HEK293 (cell line): Measurements from ENCODE around the gene TTC39A.

Experiments used
- YY1 ChIP-seq: fragments of 450-650 bp; formaldehyde crosslinking; IDR thresholded peaks from 2 replicates; pipeline ENCODE4 v1.5.1; 2018; ENCODE audit warnings: missing biosample characterization, missing genetic modification characterization
- ZNF48 ChIP-seq: fragments of 450-650 bp; formaldehyde crosslinking; IDR thresholded peaks from 2 replicates; pipeline ENCODE4 v1.5.1; 2016; ENCODE audit warnings: missing biosample characterization, missing genetic modification characterization
- ZNF558 ChIP-seq: fragments of 450-650 bp; formaldehyde crosslinking; IDR thresholded peaks from 2 replicates; pipeline ENCODE4 v1.5.1; 2016; ENCODE audit warnings: missing biosample characterization, missing genetic modification characterization

DNA sequence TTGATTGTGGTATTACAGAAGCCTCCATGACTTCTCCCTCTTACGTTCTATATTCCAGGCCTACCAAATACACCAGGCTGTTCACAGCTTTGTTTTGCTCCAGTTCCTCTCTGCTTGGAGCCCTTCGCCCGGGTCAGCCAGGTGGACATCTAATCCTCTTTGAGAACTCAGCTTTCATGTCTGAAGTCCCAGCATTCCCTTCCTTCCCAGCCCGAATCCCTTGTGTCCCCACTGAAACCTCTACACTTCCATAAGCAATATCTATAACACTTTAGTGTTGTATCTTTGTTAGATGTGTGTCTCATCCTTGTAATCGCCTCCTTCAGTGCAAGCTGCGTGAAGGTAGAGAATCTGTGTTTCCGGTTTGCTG is 92.3 kb downstream of the TTC39A start:
- TF ChIP-seq ZNF48: no peak
- no peak for TF ChIP-seq ZNF558 (tag by site-specific recombination)
- TF ChIP-seq YY1 (tag by site-specific recombination): no peak
